ENCODE data around the gene PPARG.

Gene PPARG

GRCh38 chr3:12437221-12437605 is 148.3 kb downstream of the PPARG start:
- Histone ChIP-seq H3K9me3 (ENCODE audit: control insufficient read depth, low read length) (no peaks in the 10 kb centered on the region), H3K79me2 (no peaks in the 10 kb centered on the region), H2AFZ (no peak overlapping the region), H3K4me1 (no peaks in the 10 kb centered on the region), H3K27me3 (ENCODE audit: control insufficient read depth, insufficient read depth, low read length) (no peaks in the 10 kb centered on the region), H3K4me2 (ENCODE audit: low read length) (no peak overlapping the region), H3K36me3 (ENCODE audit: control insufficient read depth, insufficient read depth, low read length) (no peaks in the 10 kb centered on the region), H3K9ac (no peak overlapping the region), H3K27ac (no peak overlapping the region), H3K4me3 (ENCODE audit: low read depth, low read length) (no peak overlapping the region)
- no peak for TF ChIP-seq CTCF (IDR thresholded peaks at IDR 0.05)

- no peak overlapping the region for H3K27ac ChIP-seq
- no peaks in the 10 kb centered on the region for H3K36me3 ChIP-seq (ENCODE audit: control insufficient read depth, insufficient read depth, low read length)
- H3K4me3 ChIP-seq (ENCODE audit: low read depth, low read length): no peak overlapping the region
- H2AFZ ChIP-seq: no peak overlapping the region
- no peaks in the 10 kb centered on the region for H3K4me1 ChIP-seq
- no peaks in the 10 kb centered on the region for H3K27me3 ChIP-seq (ENCODE audit: control insufficient read depth, insufficient read depth, low read length)
- no peaks in the 10 kb centered on the region for H3K79me2 ChIP-seq
- H3K9me3 ChIP-seq (ENCODE audit: control insufficient read depth, low read length): no peaks in the 10 kb centered on the region
- H3K9ac ChIP-seq: no peak overlapping the region
- no peak overlapping the region for H3K4me2 ChIP-seq (ENCODE audit: low read length)
- no peak for TF ChIP-seq CTCF (IDR thresholded peaks at IDR 0.05)
These were observed 149.0 kb downstream of the PPARG start for GRCh38 chr3:12437861-12438260.

- TF ChIP-seq CTCF (IDR thresholded peaks at IDR 0.05): no peak
- Histone ChIP-seq H3K79me2 (no peaks in the 10 kb centered on the region), H3K36me3 (ENCODE audit: control insufficient read depth, insufficient read depth, low read length) (no peaks in the 10 kb centered on the region), H3K27me3 (ENCODE audit: control insufficient read depth, insufficient read depth, low read length) (no peaks in the 10 kb centered on the region), H3K4me1 (no peaks in the 10 kb centered on the region), H3K4me2 (ENCODE audit: low read length) (no peak overlapping the region), H2AFZ (no peak overlapping the region), H3K9me3 (ENCODE audit: control insufficient read depth, low read length) (no peaks in the 10 kb centered on the region), H3K4me3 (ENCODE audit: low read depth, low read length) (no peak overlapping the region), H3K27ac (no peak overlapping the region), H3K9ac (no peak overlapping the region)
These were observed 149.4 kb downstream of the PPARG start for GRCh38 chr3:12438318-12438717.

GRCh38 chr3:12439161-12439940 is 150.5 kb downstream of the PPARG start:
- Histone ChIP-seq H3K27me3 (ENCODE audit: control insufficient read depth, insufficient read depth, low read length) (no peaks in the 10 kb centered on the region), H3K79me2 (no peaks in the 10 kb centered on the region), H3K27ac (no peak overlapping the region), H3K4me2 (ENCODE audit: low read length) (no peak overlapping the region), H3K9me3 (ENCODE audit: control insufficient read depth, low read length) (no peaks in the 10 kb centered on the region), H3K9ac (no peak overlapping the region), H3K4me3 (ENCODE audit: low read depth, low read length) (no peak overlapping the region), H3K36me3 (ENCODE audit: control insufficient read depth, insufficient read depth, low read length) (no peaks in the 10 kb centered on the region), H2AFZ (no peak overlapping the region), H3K4me1 (peaks cover 4% of the 10 kb centered on the region)
- TF ChIP-seq CTCF (IDR thresholded peaks at IDR 0.05): no peak
